Upper lobe of right lung (tissue), 1 donor: ENCODE measurements around the gene RCBTB1. TPM values are rescaled to one million over a fixed set of nuclear protein-coding genes. Genes with fewer than 3 reads are reported as not detected.
"Not testable (repeated sequence)": the region's sequence is repeated elsewhere in the genome, so short reads cannot be mapped to it uniquely, and the experiment has no call there.

Experiments used
- ATAC-seq: fragments of 200-7000 bp; cut with Tn5 transposase; one replicate; pipeline ENCODE4 v1.9.1; 2020; ENCODE audit warnings: mild to moderate bottlenecking, moderate library complexity
- DNase-seq: peaks from one replicate; pipeline ENCODE4 v3.0.0-alpha.2; 2020
- H3K27ac ChIP-seq: fragments of 200-600 bp; one replicate; pipeline ENCODE4 v1.8.0; 2022
- H3K27me3 ChIP-seq: fragments of 200-600 bp; one replicate; pipeline ENCODE4 v1.8.0; 2022; ENCODE audit warnings: mild to moderate bottlenecking
- H3K36me3 ChIP-seq: fragments of 200-600 bp; one replicate; pipeline ENCODE4 v1.8.0; 2022
- H3K4me1 ChIP-seq: fragments of 200-600 bp; one replicate; pipeline ENCODE4 v1.8.0; 2022
- H3K4me3 ChIP-seq: fragments of 200-600 bp; one replicate; pipeline ENCODE4 v1.8.0; 2022; ENCODE audit warnings: mild to moderate bottlenecking
- H3K9me3 ChIP-seq: fragments of 200-600 bp; one replicate; pipeline ENCODE4 v1.8.0; 2022
- intact Hi-C: fragments of 100-400 bp; cut with DNase I; formaldehyde crosslinking; loops from one replicate; pipeline ENCODE4 v1.11.0; 2022
- total RNA-seq: library from RNA; stranded (reverse); fragmentation: NEBNext Ultra II Directional; extraction: Animal tissue kit (Norgen Biotek cat#: 25700); gene quantifications from one replicate; pipeline ENCODE4 v1.2.1, GENCODE V29; 2021
- TF ChIP-seq, protein P1 (sequence below): fragments of 200-600 bp; IDR thresholded peaks from one replicate; pipeline ENCODE4 v1.8.0; 2022; ENCODE audit warnings: antibody characterized with exemption
- donor health status: DM: no; HTN: yes; CAD: no; lungs with severe emphysema.

RCBTB1 gene
- total RNA-seq, 1 donor from 2014 or later, result 24.7 TPM

DNA sequence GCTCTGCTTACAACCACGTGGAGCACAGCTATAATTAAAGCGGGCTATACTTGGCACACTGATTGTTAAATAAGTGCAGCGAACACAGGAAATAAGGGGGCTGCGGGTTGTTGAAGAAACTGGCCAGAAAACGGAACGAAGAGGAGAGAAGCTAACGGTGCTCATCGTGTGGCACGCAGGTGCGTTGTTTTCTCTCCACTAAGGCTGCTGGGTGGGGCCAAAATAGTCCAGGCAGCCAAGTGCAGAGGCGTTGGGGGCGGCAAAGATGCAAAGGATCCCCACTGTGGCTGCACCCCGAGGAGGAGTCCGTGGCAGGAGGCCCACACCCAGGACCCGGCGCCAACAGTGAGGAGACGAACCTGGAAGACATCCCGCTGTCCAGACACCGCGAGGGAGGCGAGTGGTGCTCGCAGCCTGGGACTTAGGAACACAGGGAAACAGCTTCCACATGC lies 34.8 kb upstream of the RCBTB1 start:
- ATAC-seq (no peak), DNase-seq (no peak)
- Histone ChIP-seq H3K27ac (no peak overlapping the region), H3K4me1 (peaks cover 11% of the 10 kb centered on the region), H3K9me3 (no peaks in the 10 kb centered on the region), H3K36me3 (no peaks in the 10 kb centered on the region), H3K27me3 (no peaks in the 10 kb centered on the region), H3K4me3 (no peak overlapping the region)
- intact Hi-C loops, result no loop called here
- TF ChIP-seq, protein P1, sequence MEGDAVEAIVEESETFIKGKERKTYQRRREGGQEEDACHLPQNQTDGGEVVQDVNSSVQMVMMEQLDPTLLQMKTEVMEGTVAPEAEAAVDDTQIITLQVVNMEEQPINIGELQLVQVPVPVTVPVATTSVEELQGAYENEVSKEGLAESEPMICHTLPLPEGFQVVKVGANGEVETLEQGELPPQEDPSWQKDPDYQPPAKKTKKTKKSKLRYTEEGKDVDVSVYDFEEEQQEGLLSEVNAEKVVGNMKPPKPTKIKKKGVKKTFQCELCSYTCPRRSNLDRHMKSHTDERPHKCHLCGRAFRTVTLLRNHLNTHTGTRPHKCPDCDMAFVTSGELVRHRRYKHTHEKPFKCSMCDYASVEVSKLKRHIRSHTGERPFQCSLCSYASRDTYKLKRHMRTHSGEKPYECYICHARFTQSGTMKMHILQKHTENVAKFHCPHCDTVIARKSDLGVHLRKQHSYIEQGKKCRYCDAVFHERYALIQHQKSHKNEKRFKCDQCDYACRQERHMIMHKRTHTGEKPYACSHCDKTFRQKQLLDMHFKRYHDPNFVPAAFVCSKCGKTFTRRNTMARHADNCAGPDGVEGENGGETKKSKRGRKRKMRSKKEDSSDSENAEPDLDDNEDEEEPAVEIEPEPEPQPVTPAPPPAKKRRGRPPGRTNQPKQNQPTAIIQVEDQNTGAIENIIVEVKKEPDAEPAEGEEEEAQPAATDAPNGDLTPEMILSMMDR, result no peak

DNA sequence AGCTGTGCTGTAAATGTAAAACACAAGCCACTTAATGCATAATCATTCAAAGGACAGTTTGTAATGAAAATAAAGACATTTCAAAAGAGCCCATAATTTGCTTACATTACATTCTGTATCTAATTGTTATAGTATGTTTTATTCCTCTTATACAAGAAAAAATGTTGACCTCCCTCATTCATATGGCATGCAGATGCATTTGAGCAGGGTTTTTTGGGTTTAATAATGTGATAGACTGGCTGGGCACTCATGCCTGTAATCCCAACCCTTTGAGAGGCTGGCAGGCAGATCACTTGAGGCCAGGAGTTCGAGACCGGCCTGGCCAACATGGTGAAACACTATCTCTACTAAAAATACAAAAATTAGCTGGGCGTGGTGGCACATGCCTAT lies 31.3 kb upstream of the RCBTB1 start:
- intact Hi-C loops, result no loop called here
- no peaks in the 10 kb centered on the region for H3K9me3 ChIP-seq
- H3K27me3 ChIP-seq, result no peaks in the 10 kb centered on the region
- H3K36me3 ChIP-seq, result no peaks in the 10 kb centered on the region
- no peak overlapping the region for H3K4me3 ChIP-seq
- DNase-seq (no peak), ATAC-seq (no peak)
- H3K4me1 ChIP-seq, result peaks cover 11% of the 10 kb centered on the region
- TF ChIP-seq, protein P1, result no peak
- H3K27ac ChIP-seq, result peak overlapping the region; percentile 20

DNA sequence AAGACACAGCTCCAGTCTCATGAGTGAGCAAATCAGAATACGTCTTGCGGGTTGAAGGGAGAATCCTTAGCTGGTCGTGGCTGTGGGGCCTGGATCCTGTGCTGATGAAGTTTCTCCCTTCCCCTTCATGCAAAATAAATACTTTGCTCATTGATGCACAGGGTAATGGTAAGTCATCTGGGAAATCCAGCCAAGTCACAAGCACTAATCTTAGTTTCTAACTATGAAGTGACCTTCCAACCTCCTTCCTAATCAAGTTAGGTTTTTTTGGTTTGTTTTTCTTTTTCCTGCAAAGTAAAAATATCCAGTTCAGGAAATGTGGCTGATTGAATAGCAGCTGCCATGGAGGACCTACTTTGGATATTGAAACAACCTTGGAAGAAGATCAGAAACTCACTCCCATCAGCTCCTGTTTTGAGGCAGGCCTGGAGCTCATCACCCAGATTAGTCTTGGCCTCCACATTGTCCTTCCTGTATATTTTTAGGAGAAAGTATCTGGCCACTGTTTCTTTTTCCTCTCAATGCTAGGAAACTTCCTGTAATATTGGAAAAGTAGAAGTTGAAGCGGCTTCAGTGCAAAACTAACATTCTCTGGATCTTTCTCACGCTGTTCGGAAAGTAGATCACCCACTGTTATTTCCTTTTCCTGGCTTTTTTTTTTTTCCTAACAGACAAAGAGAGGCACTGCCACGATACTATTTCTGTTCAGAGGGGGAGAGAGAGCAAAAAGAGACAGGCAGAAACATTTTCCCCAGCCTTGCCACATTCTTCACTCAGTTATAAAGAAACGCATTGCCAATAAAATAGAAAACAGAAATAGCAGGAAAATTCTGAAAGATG lies 30.7 kb upstream of the RCBTB1 start:
- no peaks in the 10 kb centered on the region for H3K27me3 ChIP-seq
- intact Hi-C loops, result no loop called here
- no peaks in the 10 kb centered on the region for H3K36me3 ChIP-seq
- peak overlapping the region; percentile 20 for H3K27ac ChIP-seq
- peaks cover 11% of the 10 kb centered on the region for H3K4me1 ChIP-seq
- no peaks in the 10 kb centered on the region for H3K9me3 ChIP-seq
- TF ChIP-seq, protein P1, result no peak
- no peak overlapping the region for H3K4me3 ChIP-seq
- no peak for ATAC-seq
- no peak for DNase-seq

DNA sequence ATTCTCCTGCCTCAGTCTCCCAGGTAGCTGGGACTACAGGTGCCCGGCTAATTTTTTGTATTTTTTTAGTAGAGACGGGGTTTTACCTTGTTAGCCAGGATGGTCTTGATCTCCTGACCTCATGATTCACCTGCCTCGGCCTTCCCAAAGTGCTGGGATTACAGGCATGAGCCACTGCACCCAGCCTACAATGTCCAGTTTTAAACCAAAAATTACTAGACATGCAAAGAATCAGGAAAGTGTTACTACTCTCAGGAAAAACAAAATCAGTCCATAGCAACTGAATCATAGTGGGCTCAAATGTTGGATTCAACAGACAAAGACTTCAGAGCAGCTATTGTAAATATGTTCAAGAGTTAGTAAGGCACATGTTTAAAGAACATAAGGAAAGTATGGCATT lies 26.7 kb upstream of the RCBTB1 start:
- H3K27ac ChIP-seq, H3K27me3 ChIP-seq, H3K36me3 ChIP-seq, H3K4me3 ChIP-seq, intact Hi-C loops, ATAC-seq, H3K9me3 ChIP-seq, DNase-seq: not testable (repeated sequence)
- H3K4me1 ChIP-seq, result peaks cover 11% of the 10 kb centered on the region

DNA sequence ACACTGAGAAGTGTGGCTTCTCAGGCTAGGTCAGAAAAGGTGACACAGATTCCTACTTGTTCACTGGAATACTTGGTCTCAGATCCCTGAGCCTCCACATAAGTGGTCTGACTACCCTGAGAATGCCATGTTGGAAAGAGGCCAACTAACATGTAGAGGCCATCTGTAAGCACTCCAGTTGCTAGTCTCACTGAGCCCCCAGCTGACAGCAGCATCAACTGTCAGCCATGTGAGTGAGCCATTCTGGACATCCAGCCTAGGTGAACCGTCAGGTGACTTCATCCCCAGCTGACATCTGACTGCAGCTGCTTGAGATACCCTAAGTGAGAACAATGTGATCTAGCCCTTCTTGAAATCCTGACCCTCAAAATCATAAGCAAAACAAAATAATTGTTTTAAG lies 24.8 kb upstream of the RCBTB1 start:
- H3K27me3 ChIP-seq, result no peaks in the 10 kb centered on the region
- no peaks in the 10 kb centered on the region for H3K36me3 ChIP-seq
- TF ChIP-seq, protein P1, result no peak
- H3K4me3 ChIP-seq, result no peak overlapping the region
- ATAC-seq, result no peak
- no peaks in the 10 kb centered on the region for H3K4me1 ChIP-seq
- no peak overlapping the region for H3K27ac ChIP-seq
- no peaks in the 10 kb centered on the region for H3K9me3 ChIP-seq
- no peak for DNase-seq
- intact Hi-C loops, result no loop called here

DNA sequence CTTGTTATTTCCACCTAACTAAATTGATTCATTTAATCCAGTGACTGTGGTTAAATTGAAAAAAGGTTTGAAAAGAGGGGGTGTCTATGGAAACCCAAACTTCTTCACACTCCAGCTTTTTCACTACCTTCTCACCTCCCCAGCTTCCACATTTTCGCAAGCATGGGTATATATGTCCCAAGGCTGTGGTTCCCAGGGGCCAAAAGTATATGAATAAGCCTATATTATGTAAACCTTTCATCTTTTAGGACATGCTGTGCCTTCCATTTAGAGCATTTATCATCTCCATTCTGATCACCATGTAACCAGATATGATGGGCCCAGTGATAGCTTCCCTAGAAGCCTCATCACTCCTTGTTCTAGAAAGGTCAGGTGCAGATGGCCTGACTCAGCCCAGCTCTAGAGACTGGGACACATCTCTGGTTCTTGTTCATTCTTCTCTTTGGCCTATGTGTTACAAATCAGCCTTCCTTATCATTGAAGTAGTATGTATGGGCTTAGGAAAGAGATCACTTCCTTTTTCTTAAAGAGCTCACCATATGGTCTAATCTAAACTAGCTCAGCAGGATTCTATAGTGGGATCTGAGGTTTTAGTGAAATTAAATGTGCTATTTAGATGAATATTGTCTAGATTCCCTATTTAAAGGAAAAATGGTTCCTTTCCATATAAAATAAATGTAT lies 23.4 kb upstream of the RCBTB1 start:
- Histone ChIP-seq H3K27me3 (no peaks in the 10 kb centered on the region), H3K4me1 (no peaks in the 10 kb centered on the region), H3K4me3 (no peak overlapping the region), H3K27ac (no peak overlapping the region), H3K9me3 (no peaks in the 10 kb centered on the region), H3K36me3 (no peaks in the 10 kb centered on the region)
- ATAC-seq, result no peak
- DNase-seq, result no peak
- intact Hi-C loops, result loop anchor here (10.0 kb wide), 1 partner anchor 304 kb away; no protein-coding TSS in a partner anchor
- TF ChIP-seq, protein P1, result no peak
